HS-27A (cell line): ENCODE data around the gene TTF1.
"Not testable (repeated sequence)": the region's sequence is repeated elsewhere in the genome, so short reads cannot be mapped to it uniquely, and the experiment has no call there.

ENCODE experiments used
- DNase-seq: peaks from one replicate; pipeline ENCODE4 v3.0.0-alpha.2; 2012; ENCODE audit warnings: low read depth, missing footprints

Gene TTF1

DNA sequence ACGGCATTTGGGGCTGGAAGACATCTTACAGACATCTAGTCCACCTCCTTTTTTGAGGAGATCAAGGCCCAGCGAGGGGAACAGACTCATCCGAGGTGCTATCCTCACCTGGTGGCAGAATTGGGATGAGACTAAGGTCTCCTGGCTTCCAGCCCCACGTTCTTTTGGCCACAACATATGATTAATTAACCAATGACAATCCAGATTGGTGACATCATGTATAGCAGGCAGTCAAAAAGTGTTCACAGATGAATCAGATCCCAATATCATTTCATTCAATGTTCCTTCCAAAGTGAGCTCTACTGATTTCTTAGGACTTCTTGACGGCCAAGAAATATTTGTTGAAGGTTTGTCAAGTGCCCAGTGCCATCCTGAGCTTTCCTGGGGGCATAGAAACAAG lies 7.3 kb upstream of the TTF1 start:
- no peak for DNase-seq

DNA sequence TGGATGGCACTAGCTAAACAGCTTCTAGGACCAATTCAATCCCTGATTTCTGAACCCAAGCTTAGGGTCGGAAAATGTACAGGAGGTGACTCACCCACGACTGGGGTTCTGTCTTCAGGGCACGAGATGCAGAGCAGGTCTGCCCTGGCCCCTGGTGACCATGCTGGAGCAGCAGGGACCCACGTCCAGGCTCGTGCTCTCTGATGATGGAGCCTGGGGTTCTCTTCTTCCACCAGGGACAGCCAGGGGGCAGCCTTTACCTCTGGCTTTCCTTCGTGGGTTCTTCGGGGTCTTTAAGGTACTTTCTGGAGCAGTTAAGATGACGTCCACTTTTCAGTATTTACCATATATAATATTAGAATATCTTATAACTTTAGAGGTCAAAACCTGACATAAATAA lies 5.4 kb upstream of the TTF1 start:
- DNase-seq = no peak

DNA sequence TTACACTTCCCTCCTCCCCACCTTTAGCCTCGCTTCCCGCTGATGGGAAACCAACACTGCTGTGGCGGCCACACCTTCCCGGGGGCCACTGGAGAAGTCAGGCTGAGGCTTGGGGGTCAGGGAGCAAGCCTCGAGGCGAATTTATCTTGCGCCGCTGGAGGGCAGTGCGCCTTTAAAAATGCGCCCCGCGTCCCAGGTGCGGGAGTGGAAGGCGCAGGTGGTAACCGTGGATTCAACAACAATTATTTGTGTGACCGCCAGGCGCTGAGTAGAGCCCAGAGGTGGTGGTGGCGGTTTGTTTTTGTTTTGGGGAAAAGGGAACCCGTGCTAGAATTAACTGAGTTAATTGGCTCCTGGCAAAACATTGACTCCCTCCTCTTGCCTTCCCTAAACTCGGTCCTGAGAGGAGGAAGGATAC lies 4.5 kb upstream of the TTF1 start:
- DNase-seq = no peak

DNA sequence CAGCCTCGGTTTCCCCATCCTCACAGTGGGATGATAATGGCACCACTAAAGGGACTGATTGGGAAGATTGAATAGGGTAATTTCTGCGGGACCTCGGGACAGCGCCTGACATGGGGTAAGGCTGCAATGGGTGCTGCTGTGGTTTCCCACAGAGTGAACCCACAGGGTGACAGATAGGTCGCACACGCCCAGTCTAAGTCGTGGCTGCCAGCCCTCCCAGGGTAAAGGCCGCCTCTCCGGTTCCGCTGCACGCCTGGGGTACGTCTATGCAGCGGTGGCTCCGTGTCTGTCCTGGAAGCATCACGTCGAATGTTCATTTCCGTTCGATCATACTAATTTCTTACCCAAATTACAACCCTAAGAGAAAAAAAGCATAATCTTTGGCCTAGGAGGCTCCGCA lies 4.0 kb upstream of the TTF1 start:
- no peak for DNase-seq

DNA sequence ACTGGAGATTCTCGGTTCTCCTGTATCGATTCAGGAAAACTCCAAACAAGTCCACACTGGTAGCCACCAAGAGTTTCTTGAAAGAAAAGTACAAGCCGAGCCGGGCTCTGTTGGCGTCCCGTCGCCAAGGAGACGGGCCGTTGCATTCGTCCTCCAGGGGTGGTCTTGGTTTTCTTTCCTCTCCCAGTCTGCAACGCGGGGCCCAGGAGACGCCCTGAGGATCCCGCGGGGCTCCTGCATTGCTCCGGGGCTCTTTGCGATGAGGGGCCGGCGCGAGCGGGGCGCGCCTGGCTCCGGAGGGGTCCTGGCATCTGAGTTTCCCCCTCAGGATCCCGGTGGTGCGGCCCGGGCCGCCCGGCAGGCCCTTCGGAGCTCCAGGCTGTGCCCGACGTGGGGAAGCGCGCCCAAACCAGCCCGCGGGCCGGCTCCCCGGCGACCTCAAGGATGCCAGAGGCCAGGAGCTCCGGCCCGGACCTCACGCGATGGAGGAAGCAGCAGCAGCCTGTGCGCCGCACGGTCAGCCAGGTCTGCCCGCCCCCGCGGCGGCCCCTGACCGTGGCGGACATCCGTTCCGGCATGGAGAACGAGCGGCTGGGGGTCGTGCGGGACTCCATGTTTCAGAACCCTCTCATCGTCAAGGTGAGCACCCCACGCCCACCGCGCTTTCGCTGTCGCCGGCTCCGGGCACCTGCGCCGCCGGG lies 3.3 kb upstream of the TTF1 start, which contains the start of gene CFAP77:
Gene CFAP77, plus strand, starts transcription at position 384 of the 701 bp plus-strand sequence. Its CDS starts 61 bp downstream, at position 445.
- no peak for DNase-seq

DNA sequence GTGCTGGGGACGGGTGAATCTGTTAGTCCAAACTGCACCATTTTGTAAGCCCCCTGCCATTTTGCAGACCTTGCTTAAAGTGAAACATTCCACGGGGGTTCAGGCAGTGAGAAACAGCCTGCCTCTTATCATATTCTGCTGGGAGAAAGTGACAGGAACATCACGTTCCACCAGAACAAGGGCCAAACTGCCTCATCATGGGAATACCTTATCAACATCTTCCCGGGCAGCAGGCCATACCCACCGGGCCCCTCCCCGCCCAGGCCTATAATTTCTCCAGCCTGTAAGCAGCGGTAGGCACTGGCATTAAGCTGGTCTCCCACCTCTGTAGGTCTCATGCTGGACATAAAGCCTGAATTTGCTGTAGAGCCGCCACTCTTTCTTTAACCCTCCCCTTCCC lies 1.9 kb upstream of the TTF1 start:
- no peak for DNase-seq

DNA sequence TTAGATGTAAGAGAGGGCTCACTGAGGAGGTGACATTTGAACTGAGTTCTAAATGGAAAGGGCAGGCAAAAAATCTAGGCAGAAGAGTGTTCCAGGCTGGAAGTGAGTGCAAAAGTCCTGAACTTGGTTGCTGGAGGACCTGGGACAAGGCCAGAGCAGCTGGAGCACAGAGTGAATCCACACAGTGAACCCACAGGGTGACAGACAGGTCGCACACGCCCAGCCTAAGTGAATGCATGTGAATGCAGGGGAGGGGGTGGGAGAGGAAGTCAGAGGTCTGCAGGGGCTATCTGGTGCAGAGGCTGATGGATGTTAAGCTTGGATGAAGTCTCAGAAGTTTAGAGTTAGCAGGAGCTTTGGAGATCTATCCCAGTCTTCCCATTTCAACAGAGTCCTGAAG lies 556 bp upstream of the TTF1 start:
- no peak for DNase-seq

DNA sequence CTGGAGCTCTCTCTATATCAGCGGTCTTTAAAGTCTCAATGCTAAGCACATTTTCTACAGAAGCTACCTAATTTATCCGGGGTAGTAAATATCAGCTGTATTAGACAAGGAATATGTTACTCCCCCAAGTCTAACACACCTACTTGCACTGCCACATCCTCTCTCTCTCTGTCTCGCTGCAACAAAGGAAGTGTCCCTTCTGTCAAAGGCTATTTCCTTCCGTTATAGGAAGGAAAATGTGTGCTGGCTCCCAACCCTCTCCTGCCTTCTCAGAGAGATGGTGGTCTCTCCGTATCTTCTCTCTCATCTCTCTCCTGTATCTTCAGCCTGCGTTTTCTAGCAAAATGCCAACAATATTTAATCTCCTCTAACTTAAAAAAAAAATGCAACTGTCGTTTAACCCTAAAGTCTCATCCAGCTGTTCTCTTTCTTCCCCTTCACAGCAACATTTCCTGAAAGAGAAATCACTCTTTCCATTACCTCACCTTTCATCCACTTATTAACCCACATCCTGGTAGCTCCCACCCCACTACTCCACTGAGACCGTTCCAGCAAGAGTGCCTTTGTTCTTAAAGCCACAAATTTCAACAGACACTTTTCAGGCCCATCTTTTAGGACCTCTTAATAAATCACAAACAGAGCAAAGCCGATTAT lies 2.3 kb downstream of the TTF1 start:
- DNase-seq = no peak

DNA sequence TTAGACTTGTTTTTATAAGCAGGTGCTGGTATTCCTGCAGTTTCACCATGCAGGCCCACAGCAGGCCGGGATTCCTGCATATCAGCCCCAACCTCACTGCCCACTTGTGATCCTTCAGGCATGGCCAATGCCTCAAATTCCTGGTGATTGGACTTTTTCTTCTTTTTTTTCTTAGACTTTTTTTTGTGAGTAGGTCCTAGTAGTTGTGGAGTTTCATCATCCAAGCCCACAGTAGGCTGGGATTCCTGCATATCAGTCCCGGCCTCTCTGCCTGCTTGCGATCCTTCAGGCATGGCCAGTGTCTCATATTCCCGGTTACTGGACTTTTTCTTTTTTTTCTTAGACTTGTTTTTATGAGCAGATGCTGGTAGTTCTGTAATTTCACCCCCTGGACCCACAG lies 4.8 kb downstream of the TTF1 start:
- no peak for DNase-seq

DNA sequence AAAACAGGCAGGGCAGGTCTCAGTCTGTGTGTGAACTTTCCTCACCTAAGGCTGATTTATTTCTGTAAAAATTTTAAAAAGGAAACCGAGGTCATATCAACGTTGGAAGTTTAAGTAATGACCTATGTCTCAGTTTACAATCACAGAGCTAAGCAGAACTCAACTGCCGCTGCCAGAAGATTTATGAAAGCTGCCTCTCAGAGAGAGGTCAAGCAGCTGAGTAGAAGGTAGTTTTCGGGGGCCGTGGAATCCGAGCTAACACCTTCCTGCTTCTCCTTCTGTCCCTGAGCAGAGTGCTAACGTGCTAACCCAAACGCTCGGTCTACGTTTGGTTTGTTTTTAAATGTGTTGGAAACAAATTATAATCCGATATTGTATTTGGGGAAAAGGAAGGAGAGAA lies 11.1 kb downstream of the TTF1 start:
- DNase-seq = no peak

DNA sequence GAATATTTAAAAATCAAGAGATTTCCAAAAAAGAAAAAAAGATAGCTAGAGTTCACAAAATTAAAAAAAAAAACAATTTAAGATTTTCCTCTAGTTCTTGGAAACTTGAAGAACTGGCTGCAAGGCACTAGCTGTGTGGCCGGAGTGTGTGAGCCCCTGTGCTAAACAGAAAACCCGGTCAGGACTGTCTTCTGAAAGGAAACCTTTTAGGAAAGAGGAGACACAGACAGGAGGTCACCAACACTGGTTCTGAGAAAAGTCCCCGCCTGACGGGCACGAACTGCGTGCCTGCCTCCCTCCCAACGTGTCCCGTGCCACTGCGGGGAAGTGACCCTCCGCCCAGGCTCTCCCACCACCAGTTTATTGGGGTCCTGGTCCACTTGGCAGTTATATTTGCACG lies 15.2 kb downstream of the TTF1 start:
- DNase-seq = no peak

DNA sequence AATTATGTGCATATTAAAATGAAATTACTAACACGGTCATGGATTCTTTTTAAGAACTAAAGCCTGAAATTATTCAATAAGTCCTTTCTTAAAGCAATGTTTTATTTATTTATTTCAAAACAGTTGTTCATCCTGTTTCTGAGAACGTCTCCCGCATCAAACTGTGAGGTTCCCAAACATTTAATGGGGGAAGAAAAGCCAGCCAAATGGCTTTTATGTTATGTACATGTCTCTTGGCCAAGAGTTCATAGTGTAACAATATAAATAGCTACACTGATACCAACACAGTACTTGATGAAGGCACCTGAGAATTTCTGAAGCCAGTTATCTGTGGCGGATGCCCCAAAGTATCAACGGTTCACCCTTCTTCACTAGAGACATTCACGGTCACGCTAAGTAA lies 15.7 kb downstream of the TTF1 start:
- no peak for DNase-seq

DNA sequence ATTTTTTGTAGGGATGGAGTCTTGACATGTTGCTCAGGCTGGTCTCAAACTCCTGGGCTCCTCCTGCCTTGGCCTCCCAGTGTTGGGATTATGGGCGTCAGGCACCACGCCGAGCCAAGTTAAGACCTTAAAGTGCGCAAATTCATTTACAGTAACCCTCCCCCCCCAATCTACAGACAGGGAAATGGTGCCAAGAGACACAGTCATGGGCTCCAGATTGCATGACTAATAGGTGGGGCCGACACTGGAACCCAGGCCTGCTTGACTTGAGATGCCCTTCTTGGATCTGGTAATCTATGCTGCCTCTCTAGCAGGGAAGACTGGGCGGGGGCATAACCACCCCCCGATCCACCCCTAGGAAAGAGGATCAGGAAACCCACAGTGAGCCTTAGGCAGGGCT lies 19.5 kb downstream of the TTF1 start:
- no peak for DNase-seq

DNA sequence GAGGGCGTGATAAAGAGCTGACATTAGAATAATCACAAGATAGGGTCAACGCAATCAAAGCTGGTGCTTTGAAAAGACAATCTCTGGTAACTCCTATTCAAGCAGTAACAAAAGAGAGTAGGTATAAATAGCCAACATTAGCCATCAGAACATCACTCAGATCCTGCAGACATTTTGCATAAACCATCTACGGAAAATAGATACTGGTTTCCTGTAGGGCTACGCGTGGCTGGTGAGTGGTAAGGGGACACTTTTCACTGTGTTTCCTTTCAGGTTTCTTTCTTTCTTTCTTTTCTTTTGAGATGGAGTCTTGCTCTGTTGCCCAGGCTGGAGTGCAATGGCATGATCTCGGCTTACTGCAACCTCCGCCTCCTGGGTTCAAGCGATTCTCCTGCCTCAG lies 22.3 kb downstream of the TTF1 start:
- no peak for DNase-seq

DNA sequence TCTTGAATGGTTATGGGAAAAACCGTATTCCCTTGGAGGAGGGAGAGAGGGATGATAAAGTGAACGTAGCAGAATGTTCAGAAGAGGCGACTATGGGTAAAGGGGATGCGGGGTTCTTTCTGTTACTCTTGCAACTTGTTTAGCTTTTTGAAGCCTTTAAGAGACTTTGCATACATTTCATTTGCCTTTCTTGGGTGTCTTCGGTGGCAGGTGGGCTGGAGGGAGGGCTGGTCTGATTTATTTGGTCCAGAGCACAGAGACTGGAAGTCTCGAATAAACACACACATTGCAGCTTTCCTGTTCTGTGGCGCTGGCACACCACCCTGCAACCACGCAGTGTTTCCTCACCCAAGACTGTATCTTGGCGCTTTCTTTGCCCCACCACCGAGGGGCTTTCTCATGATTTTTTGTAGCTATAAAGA lies 23.2 kb downstream of the TTF1 start:
- DNase-seq = no peak

DNA sequence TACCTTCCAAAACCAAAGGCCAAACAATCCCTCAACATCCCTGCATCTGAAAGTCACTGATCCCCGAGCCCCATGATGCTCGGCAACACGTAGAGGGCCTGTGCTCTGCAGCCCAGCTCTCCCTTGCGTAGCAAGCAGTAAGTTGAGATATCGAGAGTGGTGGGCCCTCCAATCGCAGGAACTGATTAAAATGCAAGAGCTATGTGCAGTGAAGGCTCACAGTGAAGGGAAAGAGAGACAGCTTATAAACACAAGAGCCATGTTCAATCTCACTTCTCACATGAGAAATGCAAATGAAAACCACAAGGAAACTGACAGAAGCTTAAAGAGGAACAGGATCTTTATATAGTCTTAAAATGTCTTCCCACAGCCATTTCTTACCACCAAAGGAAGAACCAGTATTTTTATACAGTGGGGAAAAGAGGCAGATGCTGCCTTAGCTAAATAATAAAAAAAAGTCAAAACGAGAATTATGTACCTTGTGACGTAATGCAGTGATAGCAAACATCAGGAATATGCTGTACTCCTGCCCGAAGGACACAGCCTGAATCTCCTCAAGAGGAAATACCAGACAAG lies 24.6 kb downstream of the TTF1 start:
- no peak for DNase-seq

DNA sequence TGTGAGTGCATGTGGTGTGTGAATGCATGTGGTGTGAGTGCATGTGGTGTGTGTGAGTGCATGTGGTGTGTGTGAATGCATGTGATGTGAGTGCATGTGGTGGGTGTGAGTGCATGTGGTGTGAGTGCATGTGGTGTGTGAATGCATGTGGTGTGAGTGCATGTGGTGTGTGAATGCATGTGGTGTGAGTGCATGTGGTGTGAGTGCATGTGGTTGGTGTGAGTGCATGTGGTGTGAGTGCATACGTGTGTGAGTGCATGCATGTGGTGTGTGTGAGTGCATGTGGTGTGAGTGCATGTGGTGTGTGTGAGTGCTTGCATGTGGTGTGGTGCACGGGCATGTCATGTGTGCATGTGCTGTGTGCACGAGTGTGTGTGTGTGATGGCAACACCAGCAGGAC lies 28.2 kb downstream of the TTF1 start:
- DNase-seq = not testable (repeated sequence)

DNA sequence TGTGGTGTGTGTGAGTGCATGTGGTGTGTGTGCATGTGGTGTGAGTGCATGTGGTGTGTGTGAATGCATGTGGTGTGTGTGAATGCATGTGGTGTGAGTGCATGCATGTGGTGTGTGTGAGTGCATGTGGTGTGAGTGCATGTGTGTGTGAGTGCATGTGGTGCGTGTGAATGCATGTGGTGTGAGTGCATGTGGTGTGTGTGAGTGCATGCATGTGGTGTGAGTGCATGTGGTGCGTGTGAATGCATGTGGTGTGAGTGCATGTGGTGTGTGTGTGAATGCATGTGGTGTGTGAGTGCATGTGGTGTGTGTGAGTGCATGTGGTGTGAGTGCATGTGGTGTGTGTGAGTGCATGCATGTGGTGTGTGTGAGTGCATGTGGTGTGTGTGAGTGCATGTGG lies 28.9 kb downstream of the TTF1 start:
- DNase-seq = not testable (repeated sequence)

DNA sequence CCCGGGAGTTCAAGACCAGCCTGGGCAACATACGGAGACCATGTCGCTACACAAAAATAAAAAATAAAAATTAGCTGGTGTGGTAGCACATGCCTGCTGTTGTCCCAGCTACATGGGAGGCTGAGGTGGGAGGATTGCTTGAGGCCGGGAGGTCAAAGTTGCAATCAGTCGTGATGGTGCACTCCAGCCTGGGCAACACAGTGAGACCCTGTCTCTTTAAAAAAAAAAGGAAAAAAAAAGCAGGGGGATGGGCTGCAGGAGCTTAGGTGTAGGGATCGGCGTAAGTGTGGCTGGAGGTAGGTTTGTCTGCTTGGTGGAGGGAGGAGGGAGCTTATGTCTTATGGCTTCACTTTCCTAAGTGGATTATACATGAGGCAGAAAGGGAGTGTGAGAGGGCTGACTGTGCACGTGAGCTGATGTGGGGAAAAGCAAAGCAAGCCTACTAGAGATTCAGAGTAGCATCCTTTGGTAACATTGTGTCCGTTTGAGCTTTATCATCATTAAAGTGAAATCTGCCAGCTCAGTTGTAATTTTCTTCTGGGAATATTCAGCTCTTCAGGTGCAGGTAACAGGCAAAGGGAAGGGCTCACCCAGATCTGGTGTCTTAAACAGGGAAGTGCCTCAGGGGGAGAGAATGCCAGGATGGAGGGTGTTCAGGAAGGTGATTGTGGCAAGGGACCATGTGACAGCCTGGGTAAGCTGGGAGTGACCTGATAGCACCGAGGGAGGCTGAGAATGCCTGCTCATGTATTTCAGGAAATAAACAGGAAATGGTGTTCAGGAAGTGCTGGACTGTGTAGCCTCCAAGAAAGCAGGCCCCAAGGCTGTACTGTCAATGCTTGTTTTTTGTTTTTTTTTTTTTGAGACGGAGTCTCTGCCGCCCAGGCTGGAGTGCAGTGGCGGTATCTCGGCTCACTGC lies 34.2 kb downstream of the TTF1 start:
- no peak for DNase-seq

DNA sequence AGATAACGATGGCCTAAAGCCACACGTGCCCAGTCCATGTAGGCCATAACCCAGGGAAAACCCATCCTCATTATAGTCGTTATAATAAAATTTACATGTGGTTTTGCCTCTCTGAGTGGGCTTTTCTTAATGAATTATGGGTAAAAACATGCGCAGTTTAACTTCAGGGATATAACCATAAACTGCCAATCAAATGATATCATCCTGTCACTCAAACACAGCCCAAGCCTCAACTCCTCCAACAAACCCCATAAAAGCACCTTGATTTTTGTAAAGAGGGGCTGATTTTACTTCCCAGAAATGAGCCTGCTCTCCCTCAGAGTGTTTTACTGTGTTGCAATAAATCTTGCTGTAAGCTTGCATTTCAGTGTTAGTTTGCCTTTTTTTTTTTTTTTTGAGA lies 36.0 kb downstream of the TTF1 start:
- DNase-seq = no peak

DNA sequence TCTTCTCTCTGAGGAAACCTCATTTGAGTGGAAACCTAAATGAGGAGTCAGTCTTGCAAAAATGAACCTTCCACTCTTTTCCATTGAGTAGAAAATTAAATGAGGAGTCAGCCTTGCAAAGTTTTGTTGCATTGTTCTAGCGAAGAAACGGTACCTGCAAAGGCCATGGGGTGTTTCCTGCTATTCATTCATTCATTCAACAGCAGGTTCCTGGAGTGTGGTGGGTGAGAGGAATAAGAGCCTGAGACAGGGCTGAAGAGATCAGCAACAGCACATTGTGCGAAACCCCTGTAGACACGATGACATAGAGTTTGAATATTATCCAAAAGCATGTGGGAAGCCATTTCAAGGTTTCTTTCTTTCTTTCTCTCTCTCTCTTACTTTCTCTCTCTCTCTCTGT lies 37.2 kb downstream of the TTF1 start:
- DNase-seq = no peak

DNA sequence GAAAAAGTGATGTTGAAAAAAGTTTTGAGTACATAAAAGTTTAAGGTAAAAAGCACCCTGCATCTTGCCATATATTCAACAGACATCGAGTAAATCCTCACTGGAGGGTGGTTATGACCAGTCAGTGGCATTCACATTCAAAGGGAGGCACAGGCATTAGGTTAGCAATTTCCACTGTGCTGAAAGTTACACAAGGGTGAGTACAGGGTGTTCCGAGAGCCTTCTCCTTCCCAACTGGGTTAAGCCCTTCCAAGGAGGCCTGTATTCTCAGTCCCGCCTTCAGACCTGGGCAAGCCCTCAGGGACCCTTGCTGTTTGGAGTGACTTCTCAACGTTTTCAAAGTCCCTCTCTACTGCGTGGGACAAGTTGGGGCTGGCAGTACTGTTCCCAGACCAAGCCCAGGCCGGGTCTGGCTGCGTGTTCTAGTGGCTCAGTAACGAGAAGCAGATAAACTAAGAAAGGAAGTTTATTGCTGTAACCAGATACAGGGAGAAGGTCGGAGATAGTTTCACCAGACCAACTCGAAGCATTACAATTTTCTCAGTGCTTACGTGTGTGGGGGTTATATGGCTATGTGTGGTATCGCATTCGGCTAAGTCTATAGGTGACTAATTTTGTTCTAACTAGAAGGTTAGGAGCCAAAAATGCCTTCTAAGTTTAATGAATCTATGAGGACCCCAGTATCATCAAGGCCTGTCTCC lies 38.9 kb downstream of the TTF1 start:
- no peak for DNase-seq
